Rectal smooth muscle tissue (tissue), 1 donor: Measurements from ENCODE around the gene TMEM18.

Experiments used
- H3K27ac ChIP-seq: one replicate; pipeline ENCODE4 v1.7.0; 2013; ENCODE audit warnings: low read depth, low read length, inconsistent platforms
- H3K27me3 ChIP-seq: one replicate; pipeline ENCODE4 v1.7.0; 2013; ENCODE audit warnings: low read length; ENCODE audit not compliant: control insufficient read depth, insufficient read depth
- H3K36me3 ChIP-seq: one replicate; pipeline ENCODE4 v1.7.0; 2013; ENCODE audit warnings: low read length; ENCODE audit not compliant: control insufficient read depth, insufficient read depth
- H3K4me1 ChIP-seq: one replicate; pipeline ENCODE4 v1.7.0; 2013; ENCODE audit warnings: low read length; ENCODE audit not compliant: control insufficient read depth, insufficient read depth
- H3K4me3 ChIP-seq: one replicate; pipeline ENCODE4 v1.7.0; 2013; ENCODE audit warnings: low read length
- H3K9ac ChIP-seq: one replicate; pipeline ENCODE4 v1.7.0; 2013; ENCODE audit warnings: low read length

TMEM18 gene

DNA sequence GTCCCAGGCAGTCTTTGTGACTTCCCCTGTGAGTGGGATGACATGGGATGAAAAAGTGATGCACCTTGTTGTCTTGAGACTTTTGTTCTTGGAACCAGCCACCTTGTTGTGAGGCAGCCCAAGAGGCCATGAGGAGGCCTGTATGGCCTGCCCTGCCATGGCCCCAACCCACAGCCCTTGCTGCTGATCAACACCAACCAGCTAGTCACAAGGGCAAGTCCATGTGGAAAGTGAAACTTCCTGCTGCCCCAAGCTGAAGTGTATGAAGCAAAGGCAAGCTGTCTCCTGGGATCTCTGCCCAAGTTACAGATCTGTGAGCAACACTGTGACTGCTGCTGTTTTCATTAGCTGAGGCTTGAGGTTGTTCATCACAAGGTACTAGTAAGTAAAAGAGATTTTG, 21.6 kb downstream of the TMEM18 start:
- Histone ChIP-seq H3K4me1 (no peaks in the 10 kb centered on the region), H3K27me3 (no peaks in the 10 kb centered on the region), H3K27ac (no peak overlapping the region), H3K36me3 (no peaks in the 10 kb centered on the region), H3K4me3 (no peak overlapping the region), H3K9ac (no peak overlapping the region)

GRCh38 chr2:654896-655295, 22.3 kb downstream of the TMEM18 start:
- Histone ChIP-seq H3K27me3 (no peaks in the 10 kb centered on the region), H3K27ac (no peak overlapping the region), H3K4me1 (no peaks in the 10 kb centered on the region), H3K9ac (no peak overlapping the region), H3K36me3 (no peaks in the 10 kb centered on the region), H3K4me3 (no peak overlapping the region)

DNA sequence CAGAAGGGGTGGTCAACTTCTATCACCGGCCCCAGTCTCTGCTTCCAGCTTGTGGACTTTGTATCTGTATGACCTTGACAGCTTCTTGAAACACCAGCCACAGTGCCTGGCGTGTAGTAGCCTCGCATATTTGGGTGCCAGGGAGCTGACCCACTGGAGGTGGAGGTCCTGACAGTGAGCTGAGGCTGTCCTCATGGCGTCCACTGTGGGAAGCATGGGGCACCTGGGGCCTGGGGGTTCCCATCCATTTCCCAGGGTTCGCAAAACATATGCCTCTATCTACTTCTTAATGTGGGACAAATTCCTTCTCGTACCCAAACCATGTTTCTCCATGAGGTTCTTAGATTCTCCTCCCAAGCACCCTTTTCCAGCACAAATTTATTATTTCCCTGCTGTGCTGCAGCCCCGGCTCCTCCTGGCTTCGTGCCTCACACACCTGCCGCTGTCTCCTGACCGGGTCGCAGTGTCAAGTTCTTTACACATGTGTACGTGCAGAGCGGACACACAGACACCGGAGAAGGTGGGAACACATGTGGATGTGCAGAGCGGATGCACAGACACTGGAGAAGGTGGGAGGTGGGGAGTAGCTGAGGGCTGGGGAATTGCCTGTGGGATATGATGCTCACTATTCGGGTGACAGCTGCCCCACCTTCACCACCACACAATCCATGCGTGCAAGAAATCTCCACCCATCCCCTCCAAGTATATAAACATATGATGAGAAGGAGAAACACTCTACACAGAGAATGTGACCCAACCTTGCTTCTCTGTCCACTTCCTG, 23.4 kb downstream of the TMEM18 start:
- no peaks in the 10 kb centered on the region for H3K4me1 ChIP-seq
- no peaks in the 10 kb centered on the region for H3K27me3 ChIP-seq
- H3K27ac ChIP-seq: no peak overlapping the region
- H3K4me3 ChIP-seq: no peak overlapping the region
- H3K9ac ChIP-seq: no peak overlapping the region
- no peaks in the 10 kb centered on the region for H3K36me3 ChIP-seq

GRCh38 chr2:652881-653480, 24.2 kb downstream of the TMEM18 start:
- Histone ChIP-seq H3K4me3 (no peak overlapping the region), H3K27ac (no peak overlapping the region), H3K4me1 (no peaks in the 10 kb centered on the region), H3K9ac (no peak overlapping the region), H3K27me3 (no peaks in the 10 kb centered on the region), H3K36me3 (no peaks in the 10 kb centered on the region)

DNA sequence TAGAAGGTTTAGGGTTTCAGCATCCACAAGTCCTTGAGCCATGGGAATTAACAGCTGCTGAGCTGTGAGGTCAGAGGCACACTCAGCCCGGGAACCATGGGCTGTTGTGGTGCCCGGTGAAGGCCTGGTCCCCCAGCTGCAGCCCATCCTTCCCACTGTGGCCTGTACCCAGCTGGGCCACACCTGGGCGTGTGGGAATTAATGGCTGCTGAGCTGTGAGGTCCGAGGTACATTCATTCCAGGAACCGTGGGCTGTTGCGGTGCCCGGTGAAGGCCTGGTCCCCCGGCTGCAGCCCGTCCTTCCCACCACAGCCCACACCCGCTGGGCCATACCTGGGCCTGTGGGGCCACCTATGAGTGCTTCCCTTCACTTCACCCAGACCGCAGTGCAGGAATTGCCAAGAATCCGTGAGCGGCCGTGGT, 25.2 kb downstream of the TMEM18 start:
- H3K4me1 ChIP-seq: no peaks in the 10 kb centered on the region
- H3K36me3 ChIP-seq: no peaks in the 10 kb centered on the region
- H3K9ac ChIP-seq: no peak overlapping the region
- no peak overlapping the region for H3K27ac ChIP-seq
- no peaks in the 10 kb centered on the region for H3K27me3 ChIP-seq
- H3K4me3 ChIP-seq: no peak overlapping the region

DNA sequence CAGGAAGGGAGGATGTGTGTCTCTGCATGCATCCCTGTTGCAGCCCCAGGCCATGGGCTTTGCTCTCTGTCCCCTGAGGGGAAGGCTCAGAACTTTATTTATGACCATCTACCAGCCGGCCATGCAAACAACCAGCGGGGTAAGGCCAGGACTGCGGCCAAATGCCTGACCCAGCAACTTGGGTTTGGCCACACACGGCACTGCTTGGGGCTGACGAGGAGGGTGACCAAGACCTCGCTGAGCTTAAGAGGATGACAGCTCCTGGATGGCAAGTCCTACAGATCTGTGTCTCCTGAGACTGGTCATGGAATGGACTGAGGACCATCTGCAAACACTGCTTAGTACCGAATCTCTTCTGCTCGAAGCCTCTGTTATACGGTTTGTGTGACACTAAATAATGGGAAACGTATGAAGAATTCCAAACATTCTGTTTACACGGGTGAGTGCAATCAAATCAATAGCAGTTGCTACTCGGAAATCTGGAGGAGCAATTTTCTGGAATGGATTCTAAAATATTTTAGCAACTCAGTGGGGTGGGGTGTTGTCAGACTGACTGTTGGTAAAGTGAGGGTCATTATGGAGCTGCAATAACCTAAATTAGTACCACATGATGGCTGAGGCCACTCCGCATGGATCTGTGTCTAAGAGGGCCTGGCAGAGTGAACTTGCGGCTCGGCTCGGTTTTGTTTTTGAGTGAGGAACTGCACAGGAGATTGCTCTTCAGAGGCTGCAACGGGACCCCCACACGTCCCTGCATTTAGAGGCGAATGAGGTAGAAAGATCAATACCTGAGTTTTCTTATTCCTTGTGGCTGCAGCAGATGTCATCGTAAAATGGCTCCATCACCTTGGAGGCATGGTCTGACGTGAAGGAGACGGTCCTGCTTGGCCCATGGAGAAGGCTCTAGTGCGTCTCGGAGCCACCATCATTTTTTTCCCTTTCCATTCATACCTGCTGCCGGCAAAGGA, 26.6 kb downstream of the TMEM18 start:
- Histone ChIP-seq H3K27ac (no peak overlapping the region), H3K4me1 (no peaks in the 10 kb centered on the region), H3K36me3 (no peaks in the 10 kb centered on the region), H3K4me3 (no peak overlapping the region), H3K27me3 (no peaks in the 10 kb centered on the region), H3K9ac (no peak overlapping the region)

GRCh38 chr2:649426-650342, 27.5 kb downstream of the TMEM18 start:
- Histone ChIP-seq H3K9ac (no peak overlapping the region), H3K4me1 (no peaks in the 10 kb centered on the region), H3K27ac (no peak overlapping the region), H3K4me3 (no peak overlapping the region), H3K27me3 (no peaks in the 10 kb centered on the region), H3K36me3 (no peaks in the 10 kb centered on the region)

DNA sequence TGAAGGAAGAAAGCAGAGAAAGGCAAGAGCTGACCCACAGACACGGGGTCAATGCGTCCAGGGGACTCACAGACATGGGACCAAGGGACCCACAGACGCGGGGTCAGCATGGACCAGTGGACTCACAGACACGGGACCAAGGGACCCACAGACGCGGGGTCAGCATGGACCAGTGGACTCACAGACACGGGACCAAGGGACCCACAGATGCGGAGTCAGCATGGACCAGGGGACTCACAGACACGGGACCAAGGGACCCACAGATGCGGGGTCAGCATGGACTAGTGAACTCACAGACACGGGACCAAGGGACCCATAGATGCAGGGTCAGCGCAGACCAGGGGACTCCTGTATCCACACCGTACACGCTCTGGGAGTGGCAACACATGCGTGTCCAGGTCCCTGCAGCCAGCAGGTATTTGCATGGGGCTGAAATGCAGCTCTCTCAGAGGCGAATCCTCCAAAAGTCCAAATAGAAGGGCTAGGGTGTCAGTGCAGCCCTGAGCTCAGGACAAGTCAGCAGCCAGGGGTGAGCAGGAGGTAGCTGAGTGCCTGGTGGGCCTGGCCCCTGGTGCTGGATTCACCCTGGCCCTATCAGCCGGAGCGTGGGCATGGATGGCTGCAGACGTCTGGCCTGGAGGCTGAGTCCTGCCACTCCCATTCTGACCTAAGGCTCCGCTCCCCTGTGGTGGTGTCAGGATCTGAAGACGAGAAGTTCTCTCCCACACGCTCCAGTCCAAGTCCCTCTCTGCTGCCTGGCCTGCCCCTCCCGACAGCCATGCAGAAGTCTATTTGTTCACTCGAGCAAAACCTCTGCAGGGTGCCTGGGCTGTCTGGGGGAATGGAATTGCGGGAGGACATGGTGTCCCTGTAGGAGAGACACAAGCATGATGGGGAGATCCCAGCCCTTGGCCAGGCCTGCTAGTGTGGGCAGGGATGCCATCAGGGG, 28.5 kb downstream of the TMEM18 start:
- Histone ChIP-seq H3K9ac (no peak overlapping the region), H3K4me3 (no peak overlapping the region), H3K27ac (no peak overlapping the region), H3K4me1 (no peaks in the 10 kb centered on the region), H3K27me3 (no peaks in the 10 kb centered on the region), H3K36me3 (no peaks in the 10 kb centered on the region)

DNA sequence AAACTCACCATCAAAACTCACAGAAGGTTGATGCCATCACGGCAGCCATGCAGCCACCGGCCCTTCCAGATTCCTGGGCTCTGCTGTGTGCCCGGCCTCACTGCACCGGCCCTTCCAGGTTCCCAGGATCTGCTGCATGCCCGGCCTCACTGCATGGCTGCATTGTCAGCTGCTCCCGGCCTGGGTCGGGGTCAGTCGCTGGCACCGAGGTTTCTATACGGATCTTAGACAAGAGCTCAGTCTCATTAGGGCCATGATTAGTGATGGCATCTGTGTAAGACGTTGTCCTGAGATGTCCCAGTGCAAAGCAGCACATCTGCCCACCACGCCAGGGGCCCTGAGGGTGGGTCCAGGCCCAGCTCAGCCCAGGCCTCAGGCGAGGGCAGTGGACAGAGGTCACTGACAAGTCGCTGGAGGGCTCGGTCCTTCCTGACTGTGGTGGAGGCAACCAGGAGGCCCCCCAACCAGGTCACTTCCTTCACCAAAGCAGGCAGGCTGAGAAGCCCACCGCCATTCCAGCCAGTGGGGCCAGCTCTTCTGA, 29.4 kb downstream of the TMEM18 start:
- Histone ChIP-seq H3K4me1 (no peaks in the 10 kb centered on the region), H3K4me3 (no peak overlapping the region), H3K27ac (no peak overlapping the region), H3K27me3 (no peaks in the 10 kb centered on the region), H3K9ac (no peak overlapping the region), H3K36me3 (no peaks in the 10 kb centered on the region)

- Histone ChIP-seq H3K4me3 (no peak overlapping the region), H3K36me3 (no peaks in the 10 kb centered on the region), H3K27ac (no peak overlapping the region), H3K4me1 (no peaks in the 10 kb centered on the region), H3K27me3 (no peaks in the 10 kb centered on the region), H3K9ac (no peak overlapping the region)
These were observed 30.1 kb downstream of the TMEM18 start for GRCh38 chr2:647003-647560.
